H1 (cell line): Measurements from ENCODE around the gene TCAIM.

Source experiments
- CBX8 ChIP-seq: fragments of 300-800, 300-1000 bp; sonication (generic); IDR thresholded peaks from 2 replicates; pipeline ENCODE4 v1.7.1; 2016; ENCODE audit warnings: low read depth, low read length, borderline replicate concordance
- CTCF ChIP-seq, 3 experiments: IDR thresholded peaks; 1 replicate in 2 of 3; 2 replicates in 1 of 3; pipeline versions ENCODE4 v1.5.1 to v1.6.1; 2011; ENCODE audit warnings: low read length in 3 of 3, mild to moderate bottlenecking in 3 of 3, inconsistent platforms in 2 of 3, low read depth in 1 of 3, moderate library complexity in 1 of 3; ENCODE audit not compliant: insufficient read depth in 1 of 3; ENCODE audit errors: control extremely low read depth in 1 of 3
- EGR1 ChIP-seq: IDR thresholded peaks from 2 replicates; pipeline ENCODE4 v1.6.1; 2011; ENCODE audit warnings: low read depth, low read length, borderline replicate concordance
- EZH2 ChIP-seq: fragments of 200-600 bp; sonication (generic); IDR thresholded peaks from 2 replicates; pipeline ENCODE4 v1.7.1; 2012; ENCODE audit warnings: low read depth, mild to moderate bottlenecking, moderate library complexity, low read length, inconsistent platforms; ENCODE audit not compliant: severe bottlenecking
- HDAC2 ChIP-seq, 2 experiments: fragments of 300-600 bp in 1 of 2; sonication (generic) in 1 of 2; IDR thresholded peaks; 2 replicates each; pipeline ENCODE4 v1.6.1; 2011 to 2012; ENCODE audit warnings: low read depth in 2 of 2, low read length in 2 of 2, mild to moderate bottlenecking in 2 of 2, moderate library complexity in 2 of 2, borderline replicate concordance in 1 of 2, inconsistent platforms in 1 of 2
- HDAC6 ChIP-seq: IDR thresholded peaks from one replicate; pipeline ENCODE4 v1.7.1; 2012; ENCODE audit warnings: low read depth, mild to moderate bottlenecking, inconsistent platforms, low read length, moderate library complexity
- JUN ChIP-seq: IDR thresholded peaks from 2 replicates; pipeline ENCODE4 v1.6.1; 2011; ENCODE audit warnings: low read depth, mild to moderate bottlenecking, improper control_type of control experiment, low read length
- MAFK ChIP-seq: IDR thresholded peaks from 2 replicates; pipeline ENCODE4 v1.6.1; 2012; ENCODE audit warnings: low read depth, mild to moderate bottlenecking, improper control_type of control experiment, low read length
- PHF8 ChIP-seq: fragments of 200-600 bp; sonication (generic); conservative IDR thresholded peaks from 2 replicates; pipeline ENCODE4 v1.7.1; 2012; ENCODE audit warnings: low read depth, mild to moderate bottlenecking, inconsistent platforms, low read length, moderate library complexity
- POLR2A ChIP-seq, 2 experiments: IDR thresholded peaks; 1 replicate in 1 of 2; 2 replicates in 1 of 2; pipeline ENCODE4 v1.6.1; 2011; ENCODE audit warnings: low read depth in 2 of 2, low read length in 2 of 2, mild to moderate bottlenecking in 2 of 2; ENCODE audit errors: control extremely low read depth in 1 of 2
- SP1 ChIP-seq: IDR thresholded peaks from 2 replicates; pipeline ENCODE4 v1.6.1; 2011; ENCODE audit warnings: low read depth, low read length
- SUZ12 ChIP-seq: fragments of 200-600 bp; sonication (generic); IDR thresholded peaks from 2 replicates; pipeline ENCODE4 v1.6.1; 2012; ENCODE audit warnings: mild to moderate bottlenecking, inconsistent platforms, low read length, moderate library complexity, mixed read lengths
- YY1 ChIP-seq: IDR thresholded peaks from 2 replicates; pipeline ENCODE4 v1.6.1; 2011; ENCODE audit warnings: low read depth, mild to moderate bottlenecking, low read length
- ZNF274 ChIP-seq: IDR thresholded peaks from 2 replicates; pipeline ENCODE4 v1.7.0; 2012; ENCODE audit warnings: low read length, borderline replicate concordance; ENCODE audit errors: extremely low read depth

- TF ChIP-seq SP1 (no peak), CTCF (IDR thresholded peaks at IDR 0.05; ENCODE audit: control extremely low read depth in 1 of 3, insufficient read depth in 1 of 3, low read depth in 1 of 3, low read length in 3 of 3) (no peak), MAFK (no peak), YY1 (no peak), EZH2 (no peak), ZNF274 (no peak), PHF8 (no peak), POLR2A (IDR thresholded peaks at IDR 0.05; ENCODE audit: control extremely low read depth in 1 of 2, low read depth in 2 of 2, low read length in 2 of 2) (no peak), JUN (no peak), EGR1 (no peak), CBX8 (no peak), SUZ12 (no peak), HDAC2 (IDR thresholded peaks at IDR 0.05; ENCODE audit: borderline replicate concordance in 1 of 2, low read depth in 2 of 2, low read length in 2 of 2) (no peak), HDAC6 (no peak)
Measured at GRCh38 chr3:44455318-44455717, 116.8 kb downstream of the TCAIM start.
